HepG2 (cell line): Measurements from ENCODE around the gene NCOA7. TPM values are rescaled to one million over a fixed set of nuclear protein-coding genes. Genes with fewer than 3 reads are reported as not detected.

Source experiments
- CEBPB ChIP-seq: IDR thresholded peaks from 2 replicates; pipeline ENCODE4 v1.6.1; 2011; ENCODE audit warnings: low read depth, low read length, improper control_type of control experiment, borderline replicate concordance
- EHMT2 ChIP-seq: fragments of 200-600 bp; sonication (generic); IDR thresholded peaks from 2 replicates; pipeline ENCODE4 v1.7.0; 2017; ENCODE audit warnings: antibody characterized with exemption, low read depth, low read length, borderline replicate concordance
- ETV6 ChIP-seq: sonication (generic); formaldehyde crosslinking; conservative IDR thresholded peaks from 2 replicates; pipeline ENCODE4 v1.4.0; 2020; ENCODE audit warnings: missing genetic modification reagents
- KLF11 ChIP-seq: IDR thresholded peaks from 2 replicates; pipeline ENCODE4 v1.6.1; 2016; ENCODE audit warnings: missing compliant biosample characterization
- LBX2 ChIP-seq: sonication (generic); formaldehyde crosslinking; IDR thresholded peaks from 2 replicates; pipeline ENCODE4 v1.5.0; 2020; ENCODE audit warnings: missing genetic modification reagents, mild to moderate bottlenecking, borderline replicate concordance
- MXD3 ChIP-seq: IDR thresholded peaks from 2 replicates; pipeline ENCODE4 v1.6.1; 2016; ENCODE audit warnings: mild to moderate bottlenecking, missing biosample characterization, missing genetic modification reagents
- NFE2 ChIP-seq: sonication (generic); formaldehyde crosslinking; IDR thresholded peaks from 2 replicates; pipeline ENCODE4 v1.4.0; 2020; ENCODE audit warnings: missing genetic modification reagents
- NFKB2 ChIP-seq: sonication (generic); formaldehyde crosslinking; IDR thresholded peaks from 2 replicates; pipeline ENCODE4 v1.4.0; 2020; ENCODE audit warnings: missing genetic modification reagents, borderline replicate concordance
- NR2C2 ChIP-seq: sonication (generic); formaldehyde crosslinking; IDR thresholded peaks from 2 replicates; pipeline ENCODE4 v1.4.0; 2020; ENCODE audit warnings: missing genetic modification reagents, mild to moderate bottlenecking, moderate library complexity, borderline replicate concordance
- NR2F2 ChIP-seq: IDR thresholded peaks from 2 replicates; pipeline ENCODE4 v1.6.1; 2012; ENCODE audit warnings: low read depth, inconsistent platforms, borderline replicate concordance
- NR3C1 ChIP-seq: sonication (generic); formaldehyde crosslinking; IDR thresholded peaks from 2 replicates; pipeline ENCODE4 v1.4.0; 2020; ENCODE audit warnings: missing genetic modification reagents
- PAX8 ChIP-seq: sonication (generic); formaldehyde crosslinking; IDR thresholded peaks from 2 replicates; pipeline ENCODE4 v1.8.0; 2022; ENCODE audit warnings: mild to moderate bottlenecking, missing genetic modification reagents, borderline replicate concordance
- RAD51 ChIP-seq: fragments of 450-650 bp; IDR thresholded peaks from 2 replicates; pipeline ENCODE4 v1.6.1; 2016; ENCODE audit warnings: borderline replicate concordance
- SP4 ChIP-seq: sonication (generic); formaldehyde crosslinking; IDR thresholded peaks from 2 replicates; pipeline ENCODE4 v1.8.1; 2023; ENCODE audit warnings: mild to moderate bottlenecking, missing genetic modification reagents
- YEATS4 ChIP-seq: sonication (generic); formaldehyde crosslinking; IDR thresholded peaks from 2 replicates; pipeline ENCODE4 v1.4.0; 2020; ENCODE audit warnings: missing genetic modification reagents, borderline replicate concordance
- ZNF260 ChIP-seq: sonication (generic); formaldehyde crosslinking; IDR thresholded peaks from 2 replicates; pipeline ENCODE4 v1.4.0; 2020; ENCODE audit warnings: missing genetic modification reagents, low read depth, mild to moderate bottlenecking, borderline replicate concordance
- ZNF317 ChIP-seq: sonication (generic); formaldehyde crosslinking; IDR thresholded peaks from 2 replicates; pipeline ENCODE4 v1.5.0; 2020; ENCODE audit warnings: mild to moderate bottlenecking, missing genetic modification reagents
- ZNF33B ChIP-seq: sonication (generic); formaldehyde crosslinking; IDR thresholded peaks from 2 replicates; pipeline ENCODE4 v1.5.1; 2020; ENCODE audit warnings: mild to moderate bottlenecking, missing genetic modification reagents
- ZNF543 ChIP-seq: sonication (generic); formaldehyde crosslinking; IDR thresholded peaks from 2 replicates; pipeline ENCODE4 v1.4.0; 2020; ENCODE audit warnings: mild to moderate bottlenecking, missing genetic modification reagents
- ZNF800 ChIP-seq: sonication (generic); formaldehyde crosslinking; IDR thresholded peaks from 2 replicates; pipeline ENCODE4 v1.4.0; 2020; ENCODE audit warnings: missing genetic modification reagents
- polyA plus RNA-seq, 8 experiments: library from polyadenylated mRNA; depleted of rRNA in 3 of 8; stranded (reverse) in 7 of 8; unstranded in 1 of 8; fragments of >200 nt; fragmentation: Illumina TruSeq in 4 of 8; extraction: Trizol in 4 of 8; gene quantifications; 2 replicates each; pipeline versions ENCODE4 v1.2.1 to v1.2.3, GENCODE V29; 2011 to 2016; ENCODE audit warnings: low read depth in 4 of 8, missing spikeins in 1 of 8, mixed read lengths in 1 of 8; ENCODE audit not compliant: insufficient read depth in 1 of 8
- total RNA-seq, 5 experiments: library from RNA; depleted of rRNA; stranded (reverse); fragments of >200 nt; fragmentation: Illumina TruSeq; extraction: Trizol; gene quantifications; 2 replicates each; pipeline ENCODE4 v1.2.3, GENCODE V29; 2016; ENCODE audit warnings: low read depth in 1 of 5

The NCOA7 gene
- total and polyA plus RNA-seq, 2 of the 13 experiments (the other 11 are each of a cell fraction or from before 2014, with no cell fraction given): 13.6 to 20.8 TPM

- TF ChIP-seq ZNF800 (CRISPR knock-in tag) (peak; percentile 31; the same call in 1 of the 2 replicates), PAX8 (CRISPR knock-in tag) (no peak), LBX2 (CRISPR knock-in tag) (no peak), NR3C1 (CRISPR knock-in tag) (no peak), ZNF260 (CRISPR knock-in tag) (no peak), YEATS4 (CRISPR knock-in tag) (no peak; the same call in 1 of the 2 replicates), NFKB2 (no peak), CEBPB (peak; percentile 81), SP4 (CRISPR knock-in tag) (no peak), ZNF317 (CRISPR knock-in tag) (0 out of 2 replicates have a peak, but pooled peaks have one; percentile 15), ZNF33B (CRISPR knock-in tag) (no peak), RAD51 (no peak), MXD3 (no peak), ZNF543 (no peak), NFE2 (CRISPR knock-in tag) (peak; percentile 44; the same call in 1 of the 2 replicates), EHMT2 (peak; percentile 81), KLF11 (CRISPR knock-in tag) (no peak), NR2F2 (no peak), ETV6 (CRISPR knock-in tag) (no peak), NR2C2 (no peak)
Observed at GRCh38 chr6:125945378-125946141, 154.8 kb downstream of the NCOA7 start (continued).
